ENCODE data around the gene LGALS1.
"Not testable (repeated sequence)": the region's sequence is repeated elsewhere in the genome, so short reads cannot be mapped to it uniquely, and the experiment has no call there.

The LGALS1 gene

DNA sequence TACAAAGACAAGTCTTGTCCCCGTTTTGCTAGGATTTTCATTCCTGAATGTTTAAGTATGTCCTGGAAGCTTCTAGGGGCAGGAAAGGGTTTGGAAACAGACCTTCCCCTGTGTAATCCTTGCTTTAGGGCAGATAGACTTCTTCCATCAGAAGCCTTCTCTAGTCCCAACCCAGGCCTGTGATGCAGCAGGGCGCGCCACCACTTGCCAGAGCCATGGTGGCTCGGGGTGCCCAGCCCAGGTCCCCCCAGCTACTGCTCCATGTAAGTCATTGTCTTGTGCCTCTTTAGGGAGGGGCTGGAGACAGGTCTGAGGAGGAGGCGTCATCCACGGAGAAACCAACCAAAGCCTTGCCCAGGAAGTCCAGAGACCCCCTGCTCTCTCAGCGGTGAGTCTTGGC is 15.0 kb downstream of the LGALS1 start:
- DNase-seq (ENCODE audit: low spot score) = no peak

GRCh38 chr22:37690901-37691504 is 15.6 kb downstream of the LGALS1 start:
- DNase-seq (ENCODE audit: low spot score) = no peak

DNA sequence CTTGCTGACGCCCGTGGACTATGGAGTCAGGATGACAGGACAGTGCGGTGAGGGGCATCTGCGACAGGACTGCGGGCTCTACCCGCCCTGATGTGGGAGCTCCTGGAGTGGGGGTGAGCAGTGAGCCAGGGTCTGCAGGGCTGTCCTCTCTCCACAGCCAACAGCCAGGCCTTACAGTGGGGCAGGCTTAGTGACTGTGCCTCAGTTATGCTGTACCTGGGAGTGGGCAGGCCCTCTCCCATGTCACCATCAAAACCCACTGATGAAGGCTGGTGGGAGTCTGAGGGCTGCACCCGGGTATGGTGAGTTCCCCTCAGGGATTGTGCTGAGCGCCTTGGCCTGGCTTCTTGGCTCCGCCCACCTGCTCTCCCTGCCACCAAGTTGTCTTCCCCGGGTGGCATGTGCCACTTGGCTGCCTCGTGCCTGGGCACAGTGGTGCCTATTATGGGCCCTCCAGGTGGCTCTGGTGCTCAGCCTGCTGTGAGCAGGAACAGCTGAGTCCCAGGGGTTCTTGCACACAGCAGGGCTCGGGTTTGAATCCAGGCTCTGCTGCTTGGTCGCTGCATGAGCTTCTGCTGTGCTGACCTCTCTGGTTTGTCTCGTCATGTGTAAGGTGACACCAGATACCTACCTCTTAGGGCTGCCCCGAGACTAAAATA is 17.3 kb downstream of the LGALS1 start:
- no peak for DNase-seq (ENCODE audit: low spot score)

DNA sequence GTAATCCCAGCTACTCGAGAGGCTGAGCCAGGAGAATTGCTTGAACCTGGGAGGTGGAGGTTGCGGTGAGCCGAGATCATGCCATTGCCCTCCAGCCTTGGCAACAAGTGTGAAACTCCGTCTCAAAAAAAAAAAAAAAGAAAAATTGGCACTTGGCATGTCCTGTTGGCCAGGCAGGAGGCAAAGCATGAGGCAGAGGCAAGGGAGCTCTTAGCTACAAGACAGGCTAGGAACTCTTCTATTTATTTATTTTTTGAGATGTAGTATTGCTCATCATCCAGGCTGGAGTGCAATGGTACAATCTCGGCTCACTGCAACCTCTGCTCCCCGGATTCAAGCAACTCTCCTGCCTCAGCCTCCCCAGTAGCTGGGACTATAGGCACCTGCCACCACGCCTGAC is 18.7 kb downstream of the LGALS1 start:
- DNase-seq (ENCODE audit: low spot score) = not testable (repeated sequence)

DNA sequence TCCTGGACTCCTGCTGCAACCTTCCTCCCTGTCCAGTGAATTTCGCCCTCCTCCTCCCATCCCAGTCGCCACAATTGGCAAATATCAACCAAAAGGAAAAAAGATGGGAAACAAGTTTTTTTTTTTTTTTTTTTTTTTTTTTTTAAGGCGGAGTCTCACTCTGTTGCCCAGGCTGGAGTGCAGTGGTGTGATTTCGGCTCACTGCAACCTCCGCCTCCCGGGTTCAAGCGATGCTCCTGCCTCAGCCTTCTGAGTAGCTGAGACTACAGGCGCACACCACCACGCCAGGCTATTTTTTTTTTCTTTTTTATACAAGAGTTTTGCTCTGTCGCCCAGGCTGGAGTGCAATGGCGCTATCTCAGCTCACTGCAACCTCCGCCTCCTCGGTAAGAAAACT is 20.8 kb downstream of the LGALS1 start:
- DNase-seq (ENCODE audit: low spot score) = not testable (repeated sequence)

DNA sequence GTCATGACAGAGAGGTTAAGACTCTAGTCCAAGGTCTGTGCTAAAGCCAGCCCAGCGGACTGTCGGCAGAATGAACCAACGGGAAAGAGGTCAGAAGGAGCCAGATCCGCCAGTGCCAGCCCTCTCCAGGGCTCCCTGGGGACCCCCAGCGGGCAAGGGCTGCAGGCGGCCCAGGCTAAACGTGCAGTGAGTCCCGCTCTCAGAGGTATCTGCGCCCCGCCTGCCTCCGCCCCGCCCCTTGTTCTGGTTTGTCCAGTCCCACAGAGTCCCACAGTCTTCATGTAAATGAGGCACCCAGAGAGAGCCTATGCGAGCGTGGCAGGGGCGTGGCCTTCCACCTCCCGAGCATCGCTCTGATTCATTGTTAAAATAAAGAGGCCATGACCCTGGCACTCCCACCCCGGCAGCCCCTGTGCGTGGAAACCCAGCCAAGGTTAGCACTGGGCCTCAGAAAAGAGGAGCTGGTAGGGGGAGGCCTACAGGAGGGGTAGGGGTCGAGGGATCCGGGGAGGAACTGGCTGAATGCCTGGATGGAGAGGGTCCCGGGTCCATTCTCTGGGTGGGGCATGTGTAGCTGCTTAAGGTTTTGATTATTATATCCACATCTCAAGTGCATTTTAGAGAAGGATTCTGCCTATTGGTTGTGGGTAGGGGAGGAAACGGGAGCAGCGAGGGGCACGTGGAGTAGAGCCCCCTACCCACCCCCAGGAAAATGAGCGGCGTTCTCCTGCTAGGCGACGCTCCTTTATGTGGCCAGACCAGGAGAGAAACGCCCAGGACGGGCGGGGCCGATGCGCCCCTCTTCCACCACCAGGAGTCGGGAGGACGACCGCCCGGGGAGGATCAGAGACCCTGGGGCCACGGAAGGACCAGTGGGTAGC is 21.5 kb downstream of the LGALS1 start, which contains the start of gene TRIOBP:
Gene TRIOBP (plus strand): TSS at position 392 of the 881 bp plus-strand sequence. CDS start 4,318 bp downstream, outside the sequence.
- DNase-seq (ENCODE audit: low spot score) = peak; percentile 92

DNA sequence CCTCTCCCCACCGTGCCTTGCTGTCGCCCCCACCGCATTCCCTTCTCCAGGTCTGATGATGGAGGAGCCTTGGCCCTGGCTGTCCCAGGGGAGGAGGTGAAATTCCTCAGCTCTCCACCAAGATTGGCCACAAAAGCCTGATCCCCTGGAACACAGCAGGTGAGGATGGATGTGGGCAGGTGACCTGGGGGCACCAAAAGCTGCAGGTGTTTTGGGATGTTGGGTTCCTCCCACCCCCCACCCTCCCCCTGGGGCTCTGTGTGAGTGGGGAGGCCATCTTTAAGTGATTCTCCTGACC is 22.1 kb downstream of the LGALS1 start:
- no peak for DNase-seq (ENCODE audit: low spot score)

DNA sequence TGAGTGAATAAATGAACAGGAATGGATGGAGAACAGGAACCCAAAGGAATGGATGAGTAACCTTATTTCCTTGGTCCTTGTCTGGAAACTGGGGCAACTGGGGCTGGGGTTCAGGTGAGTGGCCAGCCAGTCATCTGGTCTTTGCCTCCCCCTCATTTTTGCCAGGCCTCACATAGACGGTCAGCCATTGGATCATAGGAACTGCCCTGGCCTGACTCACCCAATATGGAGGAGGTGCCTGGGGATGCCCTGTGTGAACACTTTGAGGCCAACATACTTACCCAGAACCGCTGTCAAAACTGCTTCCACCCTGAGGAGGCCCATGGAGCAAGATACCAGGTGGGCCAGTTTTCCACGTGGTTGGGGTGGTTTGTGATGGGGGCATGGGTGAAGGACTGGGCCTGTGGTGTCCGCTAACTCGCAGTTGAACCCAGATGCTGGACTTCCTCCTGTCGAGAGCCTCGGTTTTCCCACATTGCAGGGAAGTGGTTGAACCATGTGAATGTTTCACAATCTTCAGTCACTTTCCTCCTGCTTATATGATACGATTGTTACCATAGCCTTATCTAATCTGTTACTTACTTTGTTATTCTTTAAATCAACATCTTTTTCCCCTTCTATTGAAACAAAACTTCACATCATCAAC is 25.8 kb downstream of the LGALS1 start:
- DNase-seq (ENCODE audit: low spot score) = no peak

DNA sequence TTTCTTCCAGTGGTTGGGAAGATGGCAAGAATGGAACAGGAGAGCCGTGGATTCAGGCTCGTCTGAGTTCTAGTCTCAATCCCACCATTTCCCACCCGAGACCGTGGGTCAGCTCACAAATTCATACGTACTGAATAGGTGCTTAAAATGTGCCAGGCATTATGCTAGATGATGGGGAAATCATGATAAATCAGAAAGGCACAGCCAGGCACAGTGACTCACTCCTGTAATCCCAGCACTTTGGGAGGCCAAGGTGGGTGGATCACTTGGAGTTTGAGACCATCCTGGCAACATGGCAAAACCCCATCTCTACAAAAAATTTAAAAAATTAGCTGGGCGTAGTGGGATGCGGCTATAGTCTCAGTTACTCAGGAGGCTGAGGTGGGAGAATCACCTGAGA is 28.5 kb downstream of the LGALS1 start:
- DNase-seq (ENCODE audit: low spot score) = no peak

DNA sequence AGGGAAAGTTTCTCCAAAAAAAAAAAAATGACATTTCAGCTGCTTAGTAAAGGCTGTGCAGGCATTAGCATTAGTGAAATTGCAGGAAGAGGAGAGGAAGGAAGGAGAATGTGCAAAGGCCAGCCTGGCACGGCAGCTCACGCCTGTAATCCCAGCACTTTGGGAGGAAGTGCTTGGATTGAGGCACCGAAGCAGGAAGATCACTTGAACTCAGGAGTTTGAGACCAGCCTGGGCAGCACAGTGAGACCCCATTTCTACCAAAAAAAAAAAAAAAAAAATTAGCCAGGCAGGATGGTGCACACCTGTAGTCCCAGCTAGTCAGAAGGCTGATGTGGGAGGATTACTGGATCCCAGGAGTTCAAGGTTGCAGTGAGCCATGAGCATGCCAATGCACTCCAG is 29.2 kb downstream of the LGALS1 start:
- DNase-seq (ENCODE audit: low spot score) = no peak

GRCh38 chr22:37705205-37705604 is 29.8 kb downstream of the LGALS1 start:
- no peak for DNase-seq (ENCODE audit: low spot score)

DNA sequence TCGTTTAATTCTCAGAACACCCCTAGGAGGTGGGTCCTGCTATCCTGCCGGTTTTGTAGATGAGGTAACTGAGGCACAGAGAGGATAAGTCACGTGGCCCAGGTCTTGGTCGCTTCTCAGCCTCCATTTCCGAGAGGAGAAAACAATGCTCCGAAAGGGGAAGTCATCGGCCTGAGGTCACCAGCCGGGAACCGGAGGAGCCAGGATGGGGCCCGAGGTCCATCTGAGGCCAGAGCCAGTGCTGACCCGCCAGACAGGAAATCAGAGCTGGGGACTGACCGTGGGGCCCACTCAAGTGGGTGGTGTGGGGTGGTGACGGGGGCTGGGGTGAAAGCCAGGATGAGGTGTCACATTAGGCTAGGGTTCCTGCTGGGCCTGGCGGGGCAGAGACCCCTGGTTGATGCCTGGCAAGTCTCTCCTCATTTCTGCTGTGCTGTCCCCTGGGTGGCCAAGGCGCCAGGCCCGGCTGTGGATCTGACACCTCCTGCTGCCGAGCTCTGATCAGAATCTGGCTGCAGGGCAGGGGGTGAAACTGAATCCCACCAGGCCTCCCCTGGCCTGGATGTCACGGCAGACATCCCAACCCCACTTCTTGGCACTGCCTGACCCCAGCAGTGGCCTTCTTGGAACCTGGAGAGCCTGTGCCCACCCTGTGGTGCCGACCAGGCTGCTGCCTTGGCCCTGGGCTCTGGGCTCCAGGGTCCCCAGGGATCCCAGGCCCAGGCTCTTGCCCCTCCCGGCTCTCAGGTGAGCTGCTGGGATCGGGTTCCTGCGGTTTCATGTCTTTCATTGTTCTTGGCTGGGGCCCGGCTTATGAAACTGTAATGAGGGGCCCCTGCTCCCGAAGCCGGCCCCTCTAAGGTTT is 33.4 kb downstream of the LGALS1 start:
- no peak for DNase-seq (ENCODE audit: low spot score)

DNA sequence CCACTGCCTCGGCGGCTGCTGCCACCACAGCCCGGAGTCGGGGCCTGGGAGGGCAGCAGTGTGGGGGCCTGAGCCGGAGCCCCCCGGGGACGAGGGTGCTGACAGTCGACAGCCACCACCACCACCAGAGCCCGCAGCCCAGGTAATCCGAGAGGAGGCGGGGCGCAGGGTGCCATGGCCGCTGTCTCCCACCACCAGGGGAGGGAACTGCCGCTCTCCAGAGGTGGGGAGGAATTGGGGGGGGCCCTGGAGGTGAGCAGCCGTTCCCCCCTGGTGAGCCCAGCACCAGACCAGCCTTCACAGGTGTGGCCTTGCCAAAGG is 34.0 kb downstream of the LGALS1 start:
- no peak for DNase-seq (ENCODE audit: low spot score)

GRCh38 chr22:37710675-37711074 is 35.2 kb downstream of the LGALS1 start:
- no peak for DNase-seq (ENCODE audit: low spot score)

DNA sequence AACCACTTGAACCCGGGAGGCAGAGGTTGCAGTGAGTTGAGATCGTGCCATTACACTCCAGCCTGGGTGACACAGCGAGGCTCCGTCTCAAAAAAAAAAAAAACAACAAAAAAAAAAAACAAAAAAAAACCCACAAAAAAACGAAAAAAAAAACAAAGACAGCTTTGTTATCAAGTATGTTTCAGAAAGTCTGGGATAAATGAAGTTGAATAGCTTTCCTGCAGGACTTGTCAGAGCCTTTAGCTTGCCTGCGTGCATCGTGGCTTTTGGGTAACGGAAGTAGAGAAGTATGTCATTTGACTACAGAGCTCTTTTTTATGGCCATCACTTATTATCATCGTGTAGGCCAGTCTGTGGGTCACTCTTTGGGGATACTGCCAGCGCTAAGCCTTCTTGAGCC is 36.1 kb downstream of the LGALS1 start:
- no peak for DNase-seq (ENCODE audit: low spot score)

DNA sequence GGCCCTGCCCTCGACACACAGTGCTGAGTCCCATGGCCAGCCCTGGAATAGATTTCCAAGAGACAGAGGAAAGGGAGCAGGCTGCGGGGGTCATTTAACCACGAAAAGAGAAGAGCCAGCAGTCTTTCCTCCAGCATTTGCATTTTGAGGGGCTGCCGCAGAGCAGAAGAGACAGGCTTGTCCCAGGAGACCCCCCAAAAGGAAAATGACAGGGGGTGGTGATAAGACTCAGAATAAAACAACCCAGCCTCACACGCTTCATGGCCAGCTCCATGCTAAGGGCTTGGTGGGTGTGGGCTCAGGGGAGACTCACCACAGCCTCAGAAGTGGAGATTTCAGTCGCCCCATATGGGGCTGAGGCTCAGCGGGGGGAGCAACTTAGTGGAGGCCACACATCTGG is 38.3 kb downstream of the LGALS1 start:
- no peak for DNase-seq (ENCODE audit: low spot score)

GRCh38 chr22:37714634-37715033 is 39.2 kb downstream of the LGALS1 start:
- DNase-seq (ENCODE audit: low spot score) = no peak

DNA sequence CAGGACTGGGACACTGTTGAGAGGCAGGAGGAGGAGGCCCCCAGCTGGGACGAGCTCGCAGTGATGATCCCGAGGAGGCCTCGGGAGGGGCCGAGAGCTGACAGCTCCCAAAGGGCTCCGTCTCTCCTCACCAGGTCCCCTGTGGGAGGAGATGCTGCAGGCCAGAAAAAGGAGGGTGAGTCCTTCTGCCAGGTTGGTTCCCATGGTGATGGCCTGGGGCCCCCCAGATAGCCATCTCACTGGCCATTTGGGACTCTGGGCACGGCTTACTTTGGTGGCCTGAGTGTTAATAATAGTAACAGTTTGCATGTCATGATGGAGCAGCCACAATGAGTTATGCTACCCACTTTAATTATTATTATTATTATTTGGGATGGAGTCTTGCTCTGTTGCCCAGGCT is 40.3 kb downstream of the LGALS1 start:
- DNase-seq (ENCODE audit: low spot score) = no peak

GRCh38 chr22:37716708-37717107 is 41.3 kb downstream of the LGALS1 start:
- DNase-seq (ENCODE audit: low spot score) = no peak

GRCh38 chr22:37717235-37717634 is 41.8 kb downstream of the LGALS1 start:
- not testable (repeated sequence) for DNase-seq (ENCODE audit: low spot score)

GRCh38 chr22:37717746-37718305 is 42.4 kb downstream of the LGALS1 start:
- not testable (repeated sequence) for DNase-seq (ENCODE audit: low spot score)

Data from HuH-7 (cell line).